Kidney tubule cell (primary cell): Measurements from ENCODE around the gene XIRP2.
A peak's percentile ranks its signal among the peaks of the same experiment; 100 is the strongest.
"Not testable (repeated sequence)": the region's sequence is repeated elsewhere in the genome, so short reads cannot be mapped to it uniquely, and the experiment has no call there.

Experiments
- DNase-seq: peaks from one replicate; pipeline ENCODE4 v3.0.0-alpha.2; 2018; ENCODE audit warnings: low spot score

XIRP2 gene

GRCh38 chr2:167196461-167197252 lies 308.4 kb downstream of the XIRP2 start:
- peak; percentile 37 for DNase-seq

GRCh38 chr2:167198009-167198408 lies 309.7 kb downstream of the XIRP2 start:
- no peak for DNase-seq

GRCh38 chr2:167198576-167198975 lies 310.3 kb downstream of the XIRP2 start:
- DNase-seq: no peak

GRCh38 chr2:167200019-167200418 lies 311.7 kb downstream of the XIRP2 start:
- no peak for DNase-seq

GRCh38 chr2:167209784-167210183 lies 321.5 kb downstream of the XIRP2 start:
- no peak for DNase-seq

- DNase-seq: peak; percentile 58
These were observed 323.9 kb downstream of the XIRP2 start for GRCh38 chr2:167212014-167212648.

- peak; percentile 56 for DNase-seq
These were observed 327.3 kb downstream of the XIRP2 start for GRCh38 chr2:167215595-167215994.

GRCh38 chr2:167237478-167237877 lies 349.2 kb downstream of the XIRP2 start:
- no peak for DNase-seq

GRCh38 chr2:167240671-167241070 lies 352.4 kb downstream of the XIRP2 start:
- peak; percentile 9 for DNase-seq

GRCh38 chr2:167249197-167249596 lies 360.9 kb downstream of the XIRP2 start:
- DNase-seq: no peak

- DNase-seq: peak; percentile 77
These were observed 364.7 kb downstream of the XIRP2 start for GRCh38 chr2:167253025-167253424.

- DNase-seq: no peak
These were observed 366.4 kb downstream of the XIRP2 start for GRCh38 chr2:167254721-167255120.

GRCh38 chr2:167258712-167259111 lies 370.4 kb downstream of the XIRP2 start:
- DNase-seq: no peak

GRCh38 chr2:167264380-167264779 lies 376.1 kb downstream of the XIRP2 start:
- DNase-seq: peak; percentile 33

GRCh38 chr2:167265004-167265403 lies 376.7 kb downstream of the XIRP2 start:
- DNase-seq: no peak

GRCh38 chr2:167265722-167266121 lies 377.4 kb downstream of the XIRP2 start:
- no peak for DNase-seq

GRCh38 chr2:167268245-167268644 lies 380.0 kb downstream of the XIRP2 start:
- DNase-seq: not testable (repeated sequence)

GRCh38 chr2:167271932-167272331 lies 383.7 kb downstream of the XIRP2 start:
- peak; percentile 37 for DNase-seq

- DNase-seq: no peak
These were observed 386.8 kb downstream of the XIRP2 start for GRCh38 chr2:167275046-167275445.

GRCh38 chr2:167279810-167280209 lies 391.5 kb downstream of the XIRP2 start:
- DNase-seq: no peak

- DNase-seq: no peak
These were observed 398.9 kb downstream of the XIRP2 start for GRCh38 chr2:167287212-167287611.

- DNase-seq: peak; percentile 35
These were observed 401.6 kb downstream of the XIRP2 start for GRCh38 chr2:167289651-167290410.
